Endothelial cell of umbilical vein (primary cell): Measurements from ENCODE around the gene TDRD9. TPM values are rescaled to one million over a fixed set of nuclear protein-coding genes. Genes with fewer than 3 reads are reported as not detected.

Experiments
- BruUV-seq: library from RNA; stranded (reverse); fragments of 400-500 nt; replicated peaks from 2 replicates; lab custom pipeline; 2021; lab: Mats Ljungman, UMichigan
- CTCF ChIA-PET: fragments of 300-600, 350-600 bp; sonication (Branson Sonifier 250); formaldehyde crosslinking; loops from one replicate; lab custom pipeline; 2021; ENCODE audit warnings: antibody characterized with exemption, inconsistent platforms; lab: Charles Lee
- POLR2A ChIA-PET: fragments of 300-600, 350-600 bp; sonication (Branson Sonifier 250); formaldehyde crosslinking; loops from one replicate; lab custom pipeline; 2021; ENCODE audit warnings: antibody characterized with exemption, inconsistent platforms; lab: Charles Lee
- DNase-seq: peaks from one replicate; pipeline ENCODE4 v3.0.0-alpha.2; 2011; ENCODE audit warnings: low read depth, low spot score
- FAIRE-seq: peaks from 2 replicates; lab custom pipeline; 2011; peaks lifted over from hg19 to GRCh38; lab: Jason Lieb, UNC
- H2AFZ ChIP-seq: 2 replicates; pipeline ENCODE4 v1.6.0; 2012; ENCODE audit warnings: low read depth, low read length, control low read depth, inconsistent platforms
- H3K27ac ChIP-seq: 2 replicates; pipeline ENCODE4 v1.5.1; 2011; ENCODE audit warnings: low read depth, mild to moderate bottlenecking, control low read depth, low read length, moderate library complexity; ENCODE audit not compliant: insufficient read depth
- H3K27me3 ChIP-seq, 2 experiments: 2 replicates each; pipeline versions ENCODE4 v1.6.0 to v1.6.1; 2011; ENCODE audit warnings: low read length in 2 of 2, mixed read lengths in 1 of 2; ENCODE audit not compliant: control insufficient read depth in 2 of 2, insufficient read depth in 2 of 2
- H3K36me3 ChIP-seq, 2 experiments: 2 replicates in 1 of 2; 3 replicates in 1 of 2; pipeline ENCODE4 v1.5.1; 2011; ENCODE audit warnings: low read length in 2 of 2, mild to moderate bottlenecking in 1 of 2, moderate library complexity in 1 of 2; ENCODE audit not compliant: control insufficient read depth in 2 of 2, insufficient read depth in 2 of 2; ENCODE audit errors: extremely low read depth in 1 of 2
- H3K4me1 ChIP-seq: 3 replicates; pipeline ENCODE4 v1.5.1; 2011; ENCODE audit warnings: mild to moderate bottlenecking, low read length; ENCODE audit not compliant: control insufficient read depth, insufficient read depth; ENCODE audit errors: extremely low read depth
- H3K4me2 ChIP-seq: 2 replicates; pipeline ENCODE4 v1.6.1; 2011; ENCODE audit warnings: low read length, control low read depth, mixed read lengths; ENCODE audit not compliant: insufficient read depth
- H3K4me3 ChIP-seq, 3 experiments: fragments of 200-600 bp in 1 of 3; sonication (generic), shearing (Covaris generic) in 1 of 3; replicated peaks in 1 of 3; 2 replicates each; pipeline ENCODE4 v1.5.1; 2011 to 2016; ENCODE audit warnings: control low read depth in 3 of 3, low read length in 3 of 3, mild to moderate bottlenecking in 2 of 3, inconsistent platforms in 1 of 3, low read depth in 1 of 3, moderate library complexity in 1 of 3; ENCODE audit not compliant: insufficient read depth in 1 of 3
- H3K79me2 ChIP-seq: 2 replicates; pipeline ENCODE4 v1.6.0; 2012; ENCODE audit warnings: low read length, inconsistent platforms; ENCODE audit not compliant: control insufficient read depth, insufficient read depth
- H3K9ac ChIP-seq: replicated peaks from 2 replicates; pipeline ENCODE3; 2011; ENCODE audit warnings: low read length, control low read depth; ENCODE audit not compliant: insufficient read depth; ENCODE audit errors: extremely low read depth
- H3K9me1 ChIP-seq: replicated peaks from 3 replicates; pipeline ENCODE4 v1.6.0; 2011; ENCODE audit warnings: mild to moderate bottlenecking, low read length; ENCODE audit not compliant: control insufficient read depth, insufficient read depth; ENCODE audit errors: extremely low read depth
- H3K9me3 ChIP-seq: replicated peaks from 2 replicates; pipeline ENCODE4 v1.5.1; 2012; ENCODE audit warnings: low read length, inconsistent platforms; ENCODE audit not compliant: control insufficient read depth, insufficient read depth
- H4K20me1 ChIP-seq: replicated peaks from 2 replicates; pipeline ENCODE3; 2011; ENCODE audit warnings: mild to moderate bottlenecking, low read length; ENCODE audit not compliant: control insufficient read depth, insufficient read depth; ENCODE audit errors: extremely low read depth
- CTCF ChIP-seq, 2 donors: IDR thresholded peaks; 1 replicate in 1 of 2; 2 replicates in 1 of 2; pipeline ENCODE4 v1.5.1; 2011; ENCODE audit warnings: low read length in 2 of 2, mild to moderate bottlenecking in 2 of 2, moderate library complexity in 2 of 2, control low read depth in 1 of 2, inconsistent platforms in 1 of 2, low read depth in 1 of 2; ENCODE audit not compliant: insufficient read depth in 1 of 2; ENCODE audit errors: extremely low read depth in 1 of 2
- EZH2 ChIP-seq: IDR thresholded peaks from 2 replicates; pipeline ENCODE4 v1.6.1; 2012; ENCODE audit warnings: borderline replicate concordance, low read depth, mild to moderate bottlenecking, moderate library complexity, low read length, inconsistent platforms; ENCODE audit not compliant: severe bottlenecking
- FOS ChIP-seq: IDR thresholded peaks from 2 replicates; pipeline ENCODE4 v1.6.1; 2011; ENCODE audit warnings: mild to moderate bottlenecking, low read length, moderate library complexity, borderline replicate concordance; ENCODE audit not compliant: insufficient read depth
- GATA2 ChIP-seq: IDR thresholded peaks from 2 replicates; pipeline ENCODE4 v1.7.0; 2011; ENCODE audit warnings: low read depth, mild to moderate bottlenecking, moderate library complexity, mixed read lengths, low read length; ENCODE audit not compliant: insufficient read length, insufficient read depth
- JUN ChIP-seq: IDR thresholded peaks from 2 replicates; pipeline ENCODE4 v1.6.1; 2011; ENCODE audit warnings: borderline replicate concordance, low read depth; ENCODE audit not compliant: insufficient read length, insufficient read depth
- MAX ChIP-seq: IDR thresholded peaks from 2 replicates; pipeline ENCODE4 v1.6.1; 2011; ENCODE audit not compliant: insufficient read depth, insufficient read length
- MYC ChIP-seq: IDR thresholded peaks from one replicate; pipeline ENCODE4 v1.6.1; 2011; ENCODE audit warnings: mild to moderate bottlenecking, low read depth, low read length
- POLR2A ChIP-seq: IDR thresholded peaks from 2 replicates; pipeline ENCODE4 v1.6.1; 2012; ENCODE audit warnings: low read depth, mild to moderate bottlenecking, control low read depth, low read length
- POLR2AphosphoS5 ChIP-seq: IDR thresholded peaks from 2 replicates; pipeline ENCODE4 v1.6.1; 2012; ENCODE audit warnings: low read depth, mild to moderate bottlenecking, control low read depth, low read length, moderate library complexity; ENCODE audit not compliant: insufficient read depth
- dilution Hi-C: fragments of 300-500 bp; cut with MboI; formaldehyde crosslinking; loops from one replicate; pipeline ENCODE4 v1.15.0; 2019; ENCODE audit warnings: low sequenced_read_pairs; ENCODE audit not compliant: extremely low pct_ligation_motif_present
- intact Hi-C: fragments of 100-400 bp; cut with micrococcal nuclease; formaldehyde crosslinking; loops from one replicate; pipeline ENCODE4 v1.10.0; 2022
- polyA plus RNA-seq, 4 experiments: library from polyadenylated mRNA; depleted of rRNA in 3 of 4; stranded (reverse) in 3 of 4; unstranded in 1 of 4; fragments of >200 nt; gene quantifications; 2 replicates each; pipeline versions ENCODE4 v1.2.1 to v1.2.3, GENCODE V29; 2011 to 2012; ENCODE audit warnings: missing spikeins in 1 of 4
- total RNA-seq: library from RNA; stranded (reverse); gene quantifications from 2 replicates; pipeline ENCODE4 v1.2.3, GENCODE V29; 2021

TDRD9 gene
- total and polyA plus RNA-seq, 2 donors (not counting 3 experiments of a cell fraction or from before 2014, with no cell fraction given): 0.52 to 1.4 TPM

- Histone ChIP-seq H4K20me1 (no peaks in the 10 kb centered on the region), H3K9me1 (no peaks in the 10 kb centered on the region), H3K79me2 (no peaks in the 10 kb centered on the region), H2AFZ (no peak overlapping the region), H3K27ac (no peak overlapping the region), H3K27me3 (peaks cover 0 to 2% of the 10 kb centered on the region in 2 experiments), H3K9ac (no peak overlapping the region), H3K36me3 (no peaks in the 10 kb centered on the region), H3K4me3 (no peak overlapping the region), H3K4me1 (no peaks in the 10 kb centered on the region), H3K4me2 (no peak overlapping the region), H3K9me3 (no peaks in the 10 kb centered on the region)
- intact Hi-C loops: no loop called here
- ChIA-PET POLR2A (no interaction called here), CTCF (no interaction called here)
- no peak for DNase-seq
- no peak for FAIRE-seq
- BruUV-seq: no TSS peak
- dilution Hi-C loops: no loop called here
- TF ChIP-seq MAX: no peak
- no peak for TF ChIP-seq JUN
- TF ChIP-seq CTCF (IDR thresholded peaks at IDR 0.05; ENCODE audit: extremely low read depth in 1 of 2, insufficient read depth in 1 of 2, low read depth in 1 of 2, low read length in 2 of 2): no peak
- no peak for TF ChIP-seq EZH2
- no peak for TF ChIP-seq MYC
- TF ChIP-seq POLR2A: no peak
- TF ChIP-seq POLR2AphosphoS5: no peak
- TF ChIP-seq GATA2: no peak
- TF ChIP-seq FOS: no peak
These were observed 145.5 kb downstream of the TDRD9 start for GRCh38 chr14:104073764-104074163.
